H9 (cell line): ENCODE measurements around the gene DUOX1. TPM values are rescaled to one million over a fixed set of nuclear protein-coding genes. Genes with fewer than 3 reads are reported as not detected.

Experiments used
- DNase-seq: peaks from one replicate; pipeline ENCODE4 v3.0.0-alpha.2; 2017
- H2AFZ ChIP-seq: one replicate; pipeline ENCODE4 v1.6.1; 2013; ENCODE audit warnings: mild to moderate bottlenecking, low read length, control low read depth, moderate library complexity
- H2AK5ac ChIP-seq: 2 replicates; pipeline ENCODE4 v1.6.1; 2013; ENCODE audit warnings: low read length, control low read depth, mixed read lengths; ENCODE audit not compliant: insufficient read length
- H2BK120ac ChIP-seq: one replicate; pipeline ENCODE4 v1.6.1; 2013; ENCODE audit warnings: low read depth, mild to moderate bottlenecking, low read length, control low read depth, inconsistent platforms; ENCODE audit not compliant: poor library complexity, severe bottlenecking
- H2BK12ac ChIP-seq: 2 replicates; pipeline ENCODE4 v1.6.1; 2013; ENCODE audit warnings: low read length, control low read depth, mixed read lengths, low read depth; ENCODE audit not compliant: insufficient read length
- H2BK15ac ChIP-seq: 2 replicates; pipeline ENCODE4 v1.6.1; 2013; ENCODE audit warnings: low read depth, low read length, control low read depth
- H2BK20ac ChIP-seq: one replicate; pipeline ENCODE4 v1.6.1; 2013; ENCODE audit warnings: low read depth, mild to moderate bottlenecking, low read length, control low read depth, inconsistent platforms; ENCODE audit not compliant: poor library complexity, severe bottlenecking
- H2BK5ac ChIP-seq: 2 replicates; pipeline ENCODE4 v1.6.1; 2013; ENCODE audit warnings: low read length, control low read depth, mixed read lengths; ENCODE audit not compliant: insufficient read length
- H3K14ac ChIP-seq: 2 replicates; pipeline ENCODE4 v1.6.1; 2013; ENCODE audit warnings: low read length, control low read depth; ENCODE audit not compliant: insufficient read depth
- H3K18ac ChIP-seq: 2 replicates; pipeline ENCODE4 v1.6.1; 2013; ENCODE audit warnings: low read depth, mild to moderate bottlenecking, mixed read lengths, low read length, control low read depth; ENCODE audit not compliant: insufficient read length
- H3K23ac ChIP-seq: 2 replicates; pipeline ENCODE4 v1.6.1; 2013; ENCODE audit warnings: low read length, control low read depth, mixed read lengths, low read depth; ENCODE audit not compliant: insufficient read length
- H3K23me2 ChIP-seq: 2 replicates; pipeline ENCODE4 v1.6.1; 2013; ENCODE audit warnings: low read depth, mild to moderate bottlenecking, mixed read lengths, low read length, control low read depth; ENCODE audit not compliant: insufficient read length, poor library complexity, severe bottlenecking
- H3K27ac ChIP-seq: 2 replicates; pipeline ENCODE4 v1.5.1; 2013; ENCODE audit warnings: low read length, control low read depth, mixed read lengths, low read depth; ENCODE audit not compliant: insufficient read length
- H3K27me3 ChIP-seq: 2 replicates; pipeline ENCODE4 v1.6.1; 2013; ENCODE audit warnings: low read length, control low read depth, inconsistent platforms; ENCODE audit not compliant: insufficient read depth
- H3K4ac ChIP-seq: 2 replicates; pipeline ENCODE4 v1.6.1; 2013; ENCODE audit warnings: low read depth, mild to moderate bottlenecking, control low read depth, inconsistent platforms, low read length, moderate library complexity
- H3K4me1 ChIP-seq: 2 replicates; pipeline ENCODE4 v1.6.1; 2013; ENCODE audit warnings: low read length, control low read depth, inconsistent platforms; ENCODE audit not compliant: insufficient read depth
- H3K4me2 ChIP-seq: 2 replicates; pipeline ENCODE4 v1.6.1; 2013; ENCODE audit warnings: low read length, control low read depth, mixed read lengths; ENCODE audit not compliant: insufficient read length, insufficient read depth
- H3K56ac ChIP-seq: 2 replicates; pipeline ENCODE4 v1.6.1; 2013; ENCODE audit warnings: low read depth, mild to moderate bottlenecking, mixed read lengths, low read length, control low read depth; ENCODE audit not compliant: insufficient read length
- H3K79me1 ChIP-seq: 2 replicates; pipeline ENCODE4 v1.6.1; 2013; ENCODE audit warnings: low read depth, mild to moderate bottlenecking, moderate library complexity, low read length, control low read depth, inconsistent platforms; ENCODE audit not compliant: insufficient read depth, poor library complexity, severe bottlenecking
- H3K79me2 ChIP-seq: 2 replicates; pipeline ENCODE4 v1.6.1; 2013; ENCODE audit warnings: low read length, control low read depth, inconsistent platforms; ENCODE audit not compliant: insufficient read depth
- H3K9ac ChIP-seq: 2 replicates; pipeline ENCODE4 v1.6.1; 2013; ENCODE audit warnings: low read length, control low read depth, mixed read lengths; ENCODE audit not compliant: insufficient read length; ENCODE audit errors: extremely low read depth
- H3K9me3 ChIP-seq: one replicate; pipeline ENCODE4 v1.6.1; 2013; ENCODE audit warnings: low read depth, low read length, inconsistent platforms; ENCODE audit not compliant: control insufficient read depth
- H3T11ph ChIP-seq: one replicate; pipeline ENCODE4 v1.6.1; 2013; ENCODE audit warnings: mild to moderate bottlenecking, low read length, control low read depth, inconsistent platforms
- H4K20me1 ChIP-seq: one replicate; pipeline ENCODE4 v1.6.1; 2013; ENCODE audit not compliant: control insufficient read depth, insufficient read length, insufficient read depth
- H4K5ac ChIP-seq: 2 replicates; pipeline ENCODE4 v1.6.1; 2013; ENCODE audit warnings: low read depth, mild to moderate bottlenecking, mixed read lengths, low read length, control low read depth; ENCODE audit not compliant: insufficient read length
- H4K8ac ChIP-seq: replicated peaks from 2 replicates; pipeline ENCODE4 v1.6.1; 2013; ENCODE audit warnings: low read length, control low read depth, mixed read lengths, low read depth; ENCODE audit not compliant: insufficient read length
- H4K91ac ChIP-seq: 2 replicates; pipeline ENCODE4 v1.6.1; 2013; ENCODE audit warnings: low read depth, mild to moderate bottlenecking, moderate library complexity, mixed read lengths, low read length, control low read depth; ENCODE audit not compliant: insufficient read length
- H3K27ac Mint-ChIP-seq, 3 experiments: 2 replicates in 2 of 3; 3 replicates in 1 of 3; pipeline ENCODE4 v1.8.0; 2020 to 2021; ENCODE audit warnings: mixed read lengths in 3 of 3, mild to moderate bottlenecking in 1 of 3, moderate library complexity in 1 of 3
- H3K27me3 Mint-ChIP-seq: 2 replicates; pipeline ENCODE4 v1.8.0; 2021; ENCODE audit warnings: low read depth, mild to moderate bottlenecking, moderate library complexity, mixed read lengths
- H3K36me3 Mint-ChIP-seq, 3 experiments: 2 replicates in 2 of 3; 3 replicates in 1 of 3; pipeline ENCODE4 v1.8.0; 2020 to 2021; ENCODE audit warnings: low read depth in 3 of 3, mixed read lengths in 3 of 3; ENCODE audit not compliant: insufficient read depth in 1 of 3
- H3K4me1 Mint-ChIP-seq, 2 experiments: 2 replicates each; pipeline ENCODE4 v1.8.0; 2020; ENCODE audit warnings: mixed read lengths in 2 of 2
- H3K4me3 Mint-ChIP-seq, 2 experiments: 2 replicates in 1 of 2; 3 replicates in 1 of 2; pipeline ENCODE4 v1.8.0; 2020 to 2021; ENCODE audit warnings: mild to moderate bottlenecking in 2 of 2, mixed read lengths in 2 of 2, moderate library complexity in 1 of 2
- H3K9me3 Mint-ChIP-seq, 2 experiments: 2 replicates in 1 of 2; 3 replicates in 1 of 2; pipeline ENCODE4 v1.8.0; 2020; ENCODE audit warnings: mild to moderate bottlenecking in 2 of 2, mixed read lengths in 2 of 2, moderate library complexity in 1 of 2
- CTCF ChIP-seq: fragments of 200-600 bp; sonication (generic); conservative IDR thresholded peaks from 3 replicates; pipeline ENCODE4 v1.8.0; 2021; ENCODE audit warnings: antibody characterized with exemption, mild to moderate bottlenecking
- WGBS: extraction: QIAGEN DNeasy Blood & Tissue Kit; methylation state at CpG from one replicate; pipeline ENCODE4 v1.1.7; 2013; ENCODE audit warnings: missing lambda C conversion rate, low lambda C conversion rate, mixed read lengths; ENCODE audit not compliant: insufficient read length; ENCODE audit errors: extremely low coverage; 5-methylcytosine and 5-hydroxymethylcytosine counted together
- total RNA-seq: library from RNA; stranded (reverse); gene quantifications from 2 replicates; pipeline ENCODE4 v1.2.1, GENCODE V29; 2021

Gene DUOX1
- total RNA-seq, 1 experiment from 2014 or later = 2.6 TPM

GRCh38 chr15:45182996-45183395 is 53.2 kb downstream of the DUOX1 start:
- Mint-ChIP-seq H3K36me3 (peaks cover 5 to 15% (median 5%) of the 10 kb centered on the region in 3 experiments; a peak in 4 of 7 replicates), H3K9me3 (no peaks in the 10 kb centered on the region; a peak in 2 of 5 replicates), H3K27me3 (peaks cover 6% of the 10 kb centered on the region), H3K27ac (peak overlapping the region in 2 of 3 experiments; percentile 10 to 87; a peak in 2 of 7 replicates), H3K4me1 (peaks cover 56 to 57% of the 10 kb centered on the region in 2 experiments), H3K4me3 (peak overlapping the region; percentile 40 to 53; a peak in 3 of 5 replicates)
- Histone ChIP-seq H3K4me1 (peaks cover 21% of the 10 kb centered on the region), H3K9me3 (no peaks in the 10 kb centered on the region), H2BK12ac (no peak overlapping the region), H3K23me2 (no peaks in the 10 kb centered on the region), H3K18ac (no peak overlapping the region), H3K23ac (no peak overlapping the region), H3T11ph (no peak overlapping the region), H2AK5ac (no peak overlapping the region), H2BK15ac (no peak overlapping the region), H2BK5ac (no peak overlapping the region), H4K20me1 (no peaks in the 10 kb centered on the region), H3K79me2 (peaks cover 3% of the 10 kb centered on the region; the same call in 1 of the 2 replicates), H3K9ac (no peak overlapping the region), H3K79me1 (peaks cover 13% of the 10 kb centered on the region), H3K14ac (no peak overlapping the region), H3K27ac (no peak overlapping the region), H4K8ac (no peak overlapping the region), H4K91ac (no peak overlapping the region), H3K27me3 (no peaks in the 10 kb centered on the region), H3K56ac (no peak overlapping the region), H4K5ac (no peak overlapping the region), H3K4ac (no peak overlapping the region), H2AFZ (no peak overlapping the region), H2BK120ac (no peak overlapping the region), H2BK20ac (no peak overlapping the region), H3K4me2 (peak overlapping the region; percentile 13)
- no CpG with 5 or more reads among the region's 1 CpG for WGBS
- peak; percentile 61 for DNase-seq
- TF ChIP-seq CTCF = no peak
